ENCODE measurements around the gene VASP. TPM values are rescaled to one million over a fixed set of nuclear protein-coding genes. Genes with fewer than 3 reads are reported as not detected.

The VASP gene
- total and polyA plus RNA-seq, 9 of the 15 experiments (the other 6 are each of a cell fraction or from before 2014, with no cell fraction given): 16.7 to 261 (median 112) TPM

GRCh38 chr19:45506989-45507871, at the start of gene VASP (continued):
- TF ChIP-seq SETDB1 (IDR thresholded peaks at IDR 0.05; ENCODE audit: low read length) (no peak), ELF4 (CRISPR knock-in tag; IDR thresholded peaks at IDR 0.05) (no peak), NR2F6 (CRISPR knock-in tag; IDR thresholded peaks at IDR 0.05) (no peak), TFAM (CRISPR knock-in tag; conservative IDR thresholded peaks at IDR 0.05) (no peak), KDM4B (IDR thresholded peaks at IDR 0.05; ENCODE audit: borderline replicate concordance in 2 of 2, low read depth in 1 of 2) (peak in 1 of 2 experiments; percentile 67; a peak in 1 of 4 replicates), ZKSCAN3 (CRISPR knock-in tag; IDR thresholded peaks at IDR 0.05) (no peak), MTA2 (IDR thresholded peaks at IDR 0.05; ENCODE audit: low read depth) (no peak)
- TF ChIP-seq, protein P1, sequence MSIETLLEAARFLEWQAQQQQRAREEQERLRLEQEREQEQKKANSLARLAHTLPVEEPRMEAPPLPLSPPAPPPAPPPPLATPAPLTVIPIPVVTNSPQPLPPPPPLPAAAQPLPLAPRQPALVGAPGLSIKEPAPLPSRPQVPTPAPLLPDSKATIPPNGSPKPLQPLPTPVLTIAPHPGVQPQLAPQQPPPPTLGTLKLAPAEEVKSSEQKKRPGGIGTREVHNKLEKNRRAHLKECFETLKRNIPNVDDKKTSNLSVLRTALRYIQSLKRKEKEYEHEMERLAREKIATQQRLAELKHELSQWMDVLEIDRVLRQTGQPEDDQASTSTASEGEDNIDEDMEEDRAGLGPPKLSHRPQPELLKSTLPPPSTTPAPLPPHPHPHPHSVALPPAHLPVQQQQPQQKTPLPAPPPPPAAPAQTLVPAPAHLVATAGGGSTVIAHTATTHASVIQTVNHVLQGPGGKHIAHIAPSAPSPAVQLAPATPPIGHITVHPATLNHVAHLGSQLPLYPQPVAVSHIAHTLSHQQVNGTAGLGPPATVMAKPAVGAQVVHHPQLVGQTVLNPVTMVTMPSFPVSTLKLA (conservative IDR thresholded peaks at IDR 0.05): peak; percentile 43 to 48; a peak in 3 of 4 replicates

DNA sequence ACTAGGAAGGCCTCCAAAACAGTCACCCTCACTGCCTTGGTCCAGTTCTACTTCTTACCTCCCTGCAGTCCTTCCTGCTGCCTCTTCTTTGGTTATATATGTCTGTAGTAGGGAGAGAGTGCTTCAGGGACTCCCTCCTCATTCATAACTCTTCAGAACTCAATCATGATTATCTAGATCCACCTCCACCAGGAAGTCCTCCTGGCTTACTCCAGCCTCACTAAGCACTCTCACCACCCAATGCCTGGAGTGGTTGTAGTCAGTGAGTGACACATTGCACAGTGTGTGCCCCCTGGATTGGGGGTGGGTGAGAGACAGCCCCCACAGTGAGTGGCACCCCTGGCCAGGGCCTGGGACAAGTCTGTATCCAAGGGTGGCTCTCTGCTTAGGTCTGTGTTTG, 49.5 kb upstream of the VASP start:
- intact Hi-C loops (cut with micrococcal nuclease) (no loop called here), in situ Hi-C loops (cut with MboI) (no loop called here)
- no TSS peak for BruUV-seq (replicated peaks)
- Histone ChIP-seq H3K4me2 (ENCODE audit: insufficient read depth, low read length) (no peak overlapping the region), H3K27me3 (ENCODE audit: control insufficient read depth in 2 of 2, insufficient read depth in 2 of 2, low read length in 2 of 2) (no peaks in the 10 kb centered on the region), H3K9me3 (replicated peaks; ENCODE audit: control insufficient read depth, insufficient read depth, low read depth, low read length) (no peaks in the 10 kb centered on the region), H3K27ac (ENCODE audit: extremely low read depth, low read depth, low read length) (no peak overlapping the region), H3K9ac (ENCODE audit: insufficient read depth in 1 of 2, low read depth in 2 of 2, low read length in 2 of 2) (no peak overlapping the region), H2AFZ (ENCODE audit: low read depth, low read length) (no peak overlapping the region), H4K20me1 (replicated peaks; ENCODE audit: control insufficient read depth, insufficient read depth, low read length) (no peaks in the 10 kb centered on the region), H3K4me3 (no peak overlapping the region), H3K4me1 (replicated peaks in 1 of 2; ENCODE audit: control insufficient read depth in 2 of 2, insufficient read depth in 2 of 2, low read length in 2 of 2) (peaks cover 13 to 14% of the 10 kb centered on the region in 2 experiments), H3K36me3 (ENCODE audit: control insufficient read depth, insufficient read depth, low read length) (no peaks in the 10 kb centered on the region), H3K9me1 (ENCODE audit: control insufficient read depth, insufficient read depth, low read length) (no peaks in the 10 kb centered on the region), H3K79me2 (ENCODE audit: control insufficient read depth, insufficient read depth, low read length) (no peaks in the 10 kb centered on the region)
- FAIRE-seq: no peak
- ATAC-seq: no peak
- DNase-seq (ENCODE audit: extremely low read depth in 1 of 4, low spot score in 3 of 4): no peak
- ChIA-PET CTCF (ENCODE audit: low intra/inter-chr PET ratio) (no interaction called here), POLR2A (interaction anchor here (3.7 kb wide), 1 partner anchor 11 kb away, joined by 36 read pairs; the partner anchor contains the start of gene FOSB)
- TF ChIP-seq STAG1 (CRISPR knock-in tag; IDR thresholded peaks at IDR 0.05; ENCODE audit: borderline replicate concordance) (no peak), HDAC2 (IDR thresholded peaks at IDR 0.05) (0 out of 2 replicates have a peak, but pooled peaks have one; percentile 29), FOXA1 (IDR thresholded peaks at IDR 0.05; ENCODE audit: borderline replicate concordance) (no peak), KDM1A (IDR thresholded peaks at IDR 0.05) (peak; percentile 65 to 83), ETS1 (conservative IDR thresholded peaks at IDR 0.05; ENCODE audit: control insufficient read depth, low read depth, low read length) (no peak), HDAC3 (IDR thresholded peaks at IDR 0.05; ENCODE audit: borderline replicate concordance, partially characterized antibody) (no peak), MED1 (CRISPR knock-in tag; IDR thresholded peaks at IDR 0.05; ENCODE audit: borderline replicate concordance) (no peak), ZNF146 (CRISPR knock-in tag; IDR thresholded peaks at IDR 0.05; ENCODE audit: unreplicated experiment) (no peak)

Data from K562 (cell line).